H9 (cell line): ENCODE data around the gene WDR37. TPM values are rescaled to one million over a fixed set of nuclear protein-coding genes. Genes with fewer than 3 reads are reported as not detected.

ENCODE experiments used
- DNase-seq: peaks from one replicate; pipeline ENCODE4 v3.0.0-alpha.2; 2017
- H2AFZ ChIP-seq: one replicate; pipeline ENCODE4 v1.6.1; 2013; ENCODE audit warnings: mild to moderate bottlenecking, low read length, control low read depth, moderate library complexity
- H2AK5ac ChIP-seq: 2 replicates; pipeline ENCODE4 v1.6.1; 2013; ENCODE audit warnings: low read length, control low read depth, mixed read lengths; ENCODE audit not compliant: insufficient read length
- H2BK120ac ChIP-seq: one replicate; pipeline ENCODE4 v1.6.1; 2013; ENCODE audit warnings: low read depth, mild to moderate bottlenecking, low read length, control low read depth, inconsistent platforms; ENCODE audit not compliant: poor library complexity, severe bottlenecking
- H2BK12ac ChIP-seq: 2 replicates; pipeline ENCODE4 v1.6.1; 2013; ENCODE audit warnings: low read length, control low read depth, mixed read lengths, low read depth; ENCODE audit not compliant: insufficient read length
- H2BK15ac ChIP-seq: 2 replicates; pipeline ENCODE4 v1.6.1; 2013; ENCODE audit warnings: low read depth, low read length, control low read depth
- H2BK20ac ChIP-seq: one replicate; pipeline ENCODE4 v1.6.1; 2013; ENCODE audit warnings: low read depth, mild to moderate bottlenecking, low read length, control low read depth, inconsistent platforms; ENCODE audit not compliant: poor library complexity, severe bottlenecking
- H2BK5ac ChIP-seq: 2 replicates; pipeline ENCODE4 v1.6.1; 2013; ENCODE audit warnings: low read length, control low read depth, mixed read lengths; ENCODE audit not compliant: insufficient read length
- H3K14ac ChIP-seq: 2 replicates; pipeline ENCODE4 v1.6.1; 2013; ENCODE audit warnings: low read length, control low read depth; ENCODE audit not compliant: insufficient read depth
- H3K18ac ChIP-seq: 2 replicates; pipeline ENCODE4 v1.6.1; 2013; ENCODE audit warnings: low read depth, mild to moderate bottlenecking, mixed read lengths, low read length, control low read depth; ENCODE audit not compliant: insufficient read length
- H3K23ac ChIP-seq: 2 replicates; pipeline ENCODE4 v1.6.1; 2013; ENCODE audit warnings: low read length, control low read depth, mixed read lengths, low read depth; ENCODE audit not compliant: insufficient read length
- H3K23me2 ChIP-seq: 2 replicates; pipeline ENCODE4 v1.6.1; 2013; ENCODE audit warnings: low read depth, mild to moderate bottlenecking, mixed read lengths, low read length, control low read depth; ENCODE audit not compliant: insufficient read length, poor library complexity, severe bottlenecking
- H3K27ac ChIP-seq: 2 replicates; pipeline ENCODE4 v1.5.1; 2013; ENCODE audit warnings: low read length, control low read depth, mixed read lengths, low read depth; ENCODE audit not compliant: insufficient read length
- H3K27me3 ChIP-seq: 2 replicates; pipeline ENCODE4 v1.6.1; 2013; ENCODE audit warnings: low read length, control low read depth, inconsistent platforms; ENCODE audit not compliant: insufficient read depth
- H3K4ac ChIP-seq: 2 replicates; pipeline ENCODE4 v1.6.1; 2013; ENCODE audit warnings: low read depth, mild to moderate bottlenecking, control low read depth, inconsistent platforms, low read length, moderate library complexity
- H3K4me1 ChIP-seq: 2 replicates; pipeline ENCODE4 v1.6.1; 2013; ENCODE audit warnings: low read length, control low read depth, inconsistent platforms; ENCODE audit not compliant: insufficient read depth
- H3K4me2 ChIP-seq: 2 replicates; pipeline ENCODE4 v1.6.1; 2013; ENCODE audit warnings: low read length, control low read depth, mixed read lengths; ENCODE audit not compliant: insufficient read length, insufficient read depth
- H3K56ac ChIP-seq: 2 replicates; pipeline ENCODE4 v1.6.1; 2013; ENCODE audit warnings: low read depth, mild to moderate bottlenecking, mixed read lengths, low read length, control low read depth; ENCODE audit not compliant: insufficient read length
- H3K79me1 ChIP-seq: 2 replicates; pipeline ENCODE4 v1.6.1; 2013; ENCODE audit warnings: low read depth, mild to moderate bottlenecking, moderate library complexity, low read length, control low read depth, inconsistent platforms; ENCODE audit not compliant: insufficient read depth, poor library complexity, severe bottlenecking
- H3K79me2 ChIP-seq: 2 replicates; pipeline ENCODE4 v1.6.1; 2013; ENCODE audit warnings: low read length, control low read depth, inconsistent platforms; ENCODE audit not compliant: insufficient read depth
- H3K9ac ChIP-seq: 2 replicates; pipeline ENCODE4 v1.6.1; 2013; ENCODE audit warnings: low read length, control low read depth, mixed read lengths; ENCODE audit not compliant: insufficient read length; ENCODE audit errors: extremely low read depth
- H3K9me3 ChIP-seq: one replicate; pipeline ENCODE4 v1.6.1; 2013; ENCODE audit warnings: low read depth, low read length, inconsistent platforms; ENCODE audit not compliant: control insufficient read depth
- H3T11ph ChIP-seq: one replicate; pipeline ENCODE4 v1.6.1; 2013; ENCODE audit warnings: mild to moderate bottlenecking, low read length, control low read depth, inconsistent platforms
- H4K20me1 ChIP-seq: one replicate; pipeline ENCODE4 v1.6.1; 2013; ENCODE audit not compliant: control insufficient read depth, insufficient read length, insufficient read depth
- H4K5ac ChIP-seq: 2 replicates; pipeline ENCODE4 v1.6.1; 2013; ENCODE audit warnings: low read depth, mild to moderate bottlenecking, mixed read lengths, low read length, control low read depth; ENCODE audit not compliant: insufficient read length
- H4K8ac ChIP-seq: replicated peaks from 2 replicates; pipeline ENCODE4 v1.6.1; 2013; ENCODE audit warnings: low read length, control low read depth, mixed read lengths, low read depth; ENCODE audit not compliant: insufficient read length
- H4K91ac ChIP-seq: 2 replicates; pipeline ENCODE4 v1.6.1; 2013; ENCODE audit warnings: low read depth, mild to moderate bottlenecking, moderate library complexity, mixed read lengths, low read length, control low read depth; ENCODE audit not compliant: insufficient read length
- H3K27ac Mint-ChIP-seq, 3 experiments: 2 replicates in 2 of 3; 3 replicates in 1 of 3; pipeline ENCODE4 v1.8.0; 2020 to 2021; ENCODE audit warnings: mixed read lengths in 3 of 3, mild to moderate bottlenecking in 1 of 3, moderate library complexity in 1 of 3
- H3K27me3 Mint-ChIP-seq: 2 replicates; pipeline ENCODE4 v1.8.0; 2021; ENCODE audit warnings: low read depth, mild to moderate bottlenecking, moderate library complexity, mixed read lengths
- H3K36me3 Mint-ChIP-seq, 3 experiments: 2 replicates in 2 of 3; 3 replicates in 1 of 3; pipeline ENCODE4 v1.8.0; 2020 to 2021; ENCODE audit warnings: low read depth in 3 of 3, mixed read lengths in 3 of 3; ENCODE audit not compliant: insufficient read depth in 1 of 3
- H3K4me1 Mint-ChIP-seq, 2 experiments: 2 replicates each; pipeline ENCODE4 v1.8.0; 2020; ENCODE audit warnings: mixed read lengths in 2 of 2
- H3K4me3 Mint-ChIP-seq, 2 experiments: 2 replicates in 1 of 2; 3 replicates in 1 of 2; pipeline ENCODE4 v1.8.0; 2020 to 2021; ENCODE audit warnings: mild to moderate bottlenecking in 2 of 2, mixed read lengths in 2 of 2, moderate library complexity in 1 of 2
- H3K9me3 Mint-ChIP-seq, 2 experiments: 2 replicates in 1 of 2; 3 replicates in 1 of 2; pipeline ENCODE4 v1.8.0; 2020; ENCODE audit warnings: mild to moderate bottlenecking in 2 of 2, mixed read lengths in 2 of 2, moderate library complexity in 1 of 2
- CTCF ChIP-seq: fragments of 200-600 bp; sonication (generic); conservative IDR thresholded peaks from 3 replicates; pipeline ENCODE4 v1.8.0; 2021; ENCODE audit warnings: antibody characterized with exemption, mild to moderate bottlenecking
- WGBS: extraction: QIAGEN DNeasy Blood & Tissue Kit; methylation state at CpG from one replicate; pipeline ENCODE4 v1.1.7; 2013; ENCODE audit warnings: missing lambda C conversion rate, low lambda C conversion rate, mixed read lengths; ENCODE audit not compliant: insufficient read length; ENCODE audit errors: extremely low coverage; 5-methylcytosine and 5-hydroxymethylcytosine counted together
- total RNA-seq: library from RNA; stranded (reverse); gene quantifications from 2 replicates; pipeline ENCODE4 v1.2.1, GENCODE V29; 2021

WDR37 gene
- total RNA-seq, 1 experiment from 2014 or later = 13.1 TPM

- no CpG with 5 or more reads among the region's 4 CpGs for WGBS
- no peaks in the 10 kb centered on the region for H3K27me3 ChIP-seq
- no peak overlapping the region for H3K4me2 ChIP-seq
- H4K91ac ChIP-seq = no peak overlapping the region
- H2BK12ac ChIP-seq = no peak overlapping the region
- no peaks in the 10 kb centered on the region for H3K79me2 ChIP-seq
- no peak overlapping the region for H2AFZ ChIP-seq
- no peak overlapping the region for H4K8ac ChIP-seq
- H3K9me3 ChIP-seq = no peaks in the 10 kb centered on the region
- no peak overlapping the region for H4K5ac ChIP-seq
- Mint-ChIP-seq H3K36me3 (no peaks in the 10 kb centered on the region), H3K9me3 (no peaks in the 10 kb centered on the region), H3K27ac (no peak overlapping the region), H3K27me3 (peaks cover 4% of the 10 kb centered on the region), H3K4me3 (no peak overlapping the region), H3K4me1 (peaks cover 0 to 11% of the 10 kb centered on the region in 2 experiments; a peak in 2 of 4 replicates)
- H3K18ac ChIP-seq = no peak overlapping the region
- H2BK5ac ChIP-seq = no peak overlapping the region
- no peak overlapping the region for H2AK5ac ChIP-seq
- H3K23me2 ChIP-seq = no peaks in the 10 kb centered on the region
- no peak overlapping the region for H3K14ac ChIP-seq
- H2BK15ac ChIP-seq = no peak overlapping the region
- no peak overlapping the region for H2BK120ac ChIP-seq
- no peak overlapping the region for H3K23ac ChIP-seq
- H3K9ac ChIP-seq = no peak overlapping the region
- H3K27ac ChIP-seq = no peak overlapping the region
- H2BK20ac ChIP-seq = no peak overlapping the region
- no peak overlapping the region for H3K56ac ChIP-seq
- no peaks in the 10 kb centered on the region for H3K79me1 ChIP-seq
- DNase-seq = no peak
- no peaks in the 10 kb centered on the region for H3K4me1 ChIP-seq
- no peak overlapping the region for H3K4ac ChIP-seq
- no peak overlapping the region for H3T11ph ChIP-seq
- TF ChIP-seq CTCF = no peak
- no peaks in the 10 kb centered on the region for H4K20me1 ChIP-seq
Measured at GRCh38 chr10:1171182-1171581, 115.0 kb downstream of the WDR37 start.
